GM10847 (cell line): ENCODE results near the gene DAGLA.
A peak's percentile ranks its signal among the peaks of the same experiment; 100 is the strongest.

ENCODE experiments used
- POLR2A ChIP-seq: IDR thresholded peaks from 2 replicates; pipeline ENCODE4 v1.6.1; 2011; ENCODE audit not compliant: insufficient read length; ENCODE audit errors: extremely low read depth

DAGLA gene

DNA sequence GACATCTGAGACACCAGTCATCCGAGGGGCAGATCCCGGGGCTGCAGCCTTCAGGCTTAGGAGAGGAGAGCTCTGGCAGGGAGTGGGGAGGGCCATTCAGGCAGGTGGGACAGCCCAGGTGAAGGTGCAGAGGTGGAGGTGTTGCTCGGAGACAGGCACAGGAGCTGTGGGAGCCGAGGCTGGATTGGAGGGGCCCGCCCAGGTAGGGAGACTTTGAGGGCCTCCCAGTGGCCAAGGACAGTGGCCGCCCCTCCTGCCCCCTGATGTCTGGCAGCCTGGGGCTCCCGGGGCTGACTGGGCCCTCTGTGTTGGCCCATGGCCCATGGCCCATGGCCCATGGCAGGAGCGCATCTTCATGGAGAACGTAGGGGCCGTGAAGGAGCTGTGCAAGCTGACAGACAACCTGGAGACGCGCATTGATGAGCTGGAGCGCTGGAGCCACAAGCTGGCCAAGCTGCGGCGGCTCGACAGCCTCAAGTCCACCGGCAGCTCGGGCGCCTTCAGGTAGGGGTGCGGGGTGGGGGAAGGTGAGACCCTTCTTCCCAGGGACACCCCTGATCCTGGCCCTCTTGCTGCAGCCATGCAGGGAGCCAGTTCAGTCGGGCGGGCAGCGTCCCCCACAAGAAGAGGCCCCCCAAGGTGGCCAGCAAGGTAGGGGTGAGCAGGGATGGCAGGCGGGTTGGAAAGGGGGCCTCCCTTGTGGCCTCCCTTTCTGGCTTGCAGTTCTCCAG lies 98.9 kb downstream of the DAGLA start:
- no peak for TF ChIP-seq POLR2A

DNA sequence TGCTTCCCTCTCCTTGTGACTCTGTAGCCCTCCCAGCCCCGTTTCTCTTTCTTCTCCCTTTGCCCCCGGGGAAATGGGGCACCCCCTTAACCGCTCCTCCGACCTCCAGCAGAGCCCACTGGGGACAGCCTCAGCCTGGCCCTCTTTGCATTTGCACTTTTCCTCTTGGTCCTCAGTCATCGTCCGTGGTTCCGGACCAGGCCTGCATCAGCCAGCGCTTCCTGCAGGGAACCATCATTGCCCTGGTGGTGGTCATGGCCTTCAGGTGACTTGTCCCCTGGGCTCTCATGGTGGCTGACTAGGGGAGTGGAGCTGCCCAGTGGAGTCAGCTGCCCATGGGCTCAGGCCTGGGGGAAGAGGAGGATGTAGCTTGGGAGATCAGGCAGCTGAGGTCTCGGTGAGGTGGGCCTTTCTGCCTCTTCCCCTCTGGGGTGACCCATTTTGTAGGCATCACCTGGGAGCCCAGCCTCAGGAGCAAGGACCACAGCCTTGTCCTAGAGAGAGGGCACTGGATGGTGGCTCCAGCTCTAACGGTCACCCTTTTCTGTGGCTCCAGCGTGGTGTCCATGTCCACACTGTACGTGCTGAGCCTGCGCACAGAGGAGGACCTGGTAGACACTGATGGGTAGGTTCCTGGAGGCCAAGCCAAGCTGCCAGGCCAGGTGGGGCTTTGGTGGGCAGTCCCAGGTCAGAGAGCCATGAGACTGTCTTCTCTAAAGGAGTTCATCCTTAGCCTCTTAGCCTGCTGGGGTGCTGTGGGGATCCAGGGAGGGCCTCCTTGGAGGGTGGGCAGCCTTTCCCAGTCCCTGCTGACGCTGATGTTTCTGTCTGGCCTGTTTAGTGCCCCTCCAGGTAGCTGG lies 99.7 kb downstream of the DAGLA start:
- TF ChIP-seq POLR2A = no peak

DNA sequence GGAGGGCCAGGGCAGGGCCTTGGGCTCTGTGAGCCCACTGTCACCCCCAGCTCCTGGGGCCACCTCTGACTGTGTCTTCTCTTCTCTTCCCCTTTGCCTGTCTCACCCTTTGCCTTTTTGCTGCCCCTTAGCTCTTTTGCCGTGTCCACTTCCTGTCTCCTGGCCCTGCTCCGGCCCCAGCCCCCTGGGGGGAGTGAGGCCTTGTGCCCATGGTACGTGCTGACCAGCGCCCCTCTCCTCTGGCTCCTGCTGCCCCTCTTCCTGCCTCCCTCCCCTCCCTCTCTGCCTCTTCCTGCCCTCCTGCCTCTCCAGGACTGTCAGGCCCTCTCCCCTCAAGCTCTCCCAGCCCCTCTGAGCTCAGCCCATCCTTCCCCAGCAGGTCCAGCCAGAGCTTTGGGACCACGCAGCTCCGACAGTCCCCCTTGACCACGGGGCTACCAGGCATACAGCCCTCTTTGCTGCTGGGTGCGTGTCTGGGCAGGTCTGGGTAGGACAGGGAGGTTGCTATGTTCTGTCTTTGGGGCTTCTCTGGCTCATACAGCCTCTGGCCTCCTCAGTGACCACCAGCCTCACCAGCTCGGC lies 100.5 kb downstream of the DAGLA start:
- TF ChIP-seq POLR2A = no peak

DNA sequence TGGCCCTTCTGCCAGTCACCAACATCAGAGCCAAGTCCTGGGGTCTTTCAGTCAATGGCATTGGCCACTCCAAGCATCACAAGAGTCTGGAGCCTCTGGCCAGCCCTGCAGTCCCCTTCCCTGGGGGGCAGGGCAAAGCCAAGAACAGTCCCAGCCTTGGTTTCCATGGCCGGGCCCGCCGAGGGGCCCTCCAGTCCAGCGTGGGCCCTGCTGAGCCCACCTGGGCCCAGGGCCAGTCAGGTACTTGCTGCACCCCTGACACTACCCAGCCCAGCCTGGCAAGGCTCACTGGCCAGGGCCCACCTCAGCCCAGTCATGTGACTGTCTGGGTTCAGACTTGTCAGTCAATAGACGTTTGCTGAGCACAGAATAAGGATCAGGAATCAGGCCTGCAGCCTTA lies 101.4 kb downstream of the DAGLA start:
- no peak for TF ChIP-seq POLR2A

DNA sequence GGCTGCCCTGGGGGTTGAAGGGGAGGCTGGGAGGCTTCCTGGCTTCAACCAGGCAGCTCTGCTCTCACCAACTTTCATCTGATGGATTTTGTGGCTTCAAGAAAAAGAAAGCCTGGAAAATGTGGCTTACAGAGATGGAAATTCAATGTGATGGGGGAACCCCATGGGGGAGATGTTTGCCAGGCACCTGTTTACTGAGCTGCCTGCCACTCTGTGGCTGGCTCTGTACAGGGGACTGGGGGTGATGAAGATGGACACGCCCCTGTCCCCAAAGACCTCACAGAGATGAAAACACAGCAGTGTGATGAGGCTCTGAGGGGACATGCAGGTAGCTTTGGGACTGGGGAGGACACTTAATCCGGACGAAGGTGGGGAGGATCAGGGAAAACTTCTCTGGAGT lies 102.1 kb downstream of the DAGLA start:
- TF ChIP-seq POLR2A = no peak

DNA sequence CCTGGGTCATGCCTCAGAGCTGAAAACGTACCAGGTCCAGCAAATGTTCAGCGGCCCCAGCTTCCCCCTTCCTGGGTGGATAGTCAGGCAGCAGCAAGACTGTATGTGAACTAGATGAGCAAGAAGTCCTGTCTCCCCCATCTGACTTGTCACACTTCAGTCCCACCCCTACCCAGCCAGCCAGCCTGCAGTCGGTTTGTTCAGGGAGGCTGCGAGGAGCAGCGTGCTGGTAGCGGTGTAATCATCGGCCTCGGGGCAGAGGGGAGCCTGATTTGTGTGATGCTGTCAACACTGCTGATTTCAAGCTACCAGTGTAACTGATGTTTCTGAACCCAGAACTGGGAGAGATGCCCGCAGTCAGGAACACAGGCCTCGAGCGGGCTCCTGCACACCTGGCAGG lies 102.7 kb downstream of the DAGLA start:
- TF ChIP-seq POLR2A = no peak

DNA sequence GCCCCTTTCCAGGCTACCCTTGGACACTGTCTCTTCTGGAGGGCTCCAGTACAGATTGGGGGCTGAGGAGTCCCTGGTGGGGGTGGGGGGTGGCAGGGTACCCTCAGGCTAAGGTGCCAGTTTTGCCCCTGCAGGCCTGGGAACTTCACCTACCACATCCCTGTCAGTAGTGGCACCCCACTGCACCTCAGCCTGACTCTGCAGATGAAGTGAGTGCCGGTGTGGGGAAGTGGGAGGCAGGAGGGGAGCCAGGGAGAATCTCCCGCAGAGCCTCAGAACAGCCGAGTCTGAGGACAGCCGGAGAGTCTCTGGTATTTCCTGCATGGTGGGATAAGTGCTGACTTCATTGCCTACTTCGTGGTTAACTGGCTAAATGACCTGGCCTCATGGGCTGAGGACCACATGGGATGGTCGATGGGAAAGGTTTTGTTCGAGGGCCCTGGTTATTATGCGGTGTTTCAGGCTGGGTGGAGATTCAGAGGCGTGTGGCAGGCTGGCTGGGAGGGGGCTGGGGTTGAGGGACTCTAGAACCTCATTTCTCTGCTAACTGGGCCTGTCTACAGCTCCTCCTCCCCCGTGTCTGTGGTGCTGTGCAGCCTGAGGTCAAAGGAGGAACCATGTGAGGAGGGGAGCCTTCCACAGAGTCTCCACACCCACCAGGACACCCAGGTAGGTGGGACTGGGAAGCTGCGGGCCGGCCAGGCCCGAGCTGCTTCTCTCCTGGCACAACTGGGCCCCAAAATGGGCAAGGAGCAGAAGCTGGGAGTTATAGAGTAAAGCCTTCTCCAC lies 103.7 kb downstream of the DAGLA start:
- no peak for TF ChIP-seq POLR2A

DNA sequence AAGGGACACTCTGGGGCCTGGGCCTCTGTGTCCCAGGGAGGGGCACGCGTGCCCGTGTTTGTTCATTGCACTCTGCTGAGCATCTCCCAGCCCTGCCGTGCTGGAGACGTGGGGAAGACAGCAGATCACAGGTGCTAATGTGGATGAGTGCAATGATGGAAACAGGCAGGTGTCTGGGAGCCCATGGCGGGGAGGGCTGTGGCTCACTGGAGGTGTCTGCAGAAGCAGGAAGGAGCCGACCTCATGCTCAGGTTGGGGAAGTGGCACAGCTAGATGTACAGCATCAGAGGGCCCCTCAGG lies 104.3 kb downstream of the DAGLA start:
- TF ChIP-seq POLR2A = no peak

DNA sequence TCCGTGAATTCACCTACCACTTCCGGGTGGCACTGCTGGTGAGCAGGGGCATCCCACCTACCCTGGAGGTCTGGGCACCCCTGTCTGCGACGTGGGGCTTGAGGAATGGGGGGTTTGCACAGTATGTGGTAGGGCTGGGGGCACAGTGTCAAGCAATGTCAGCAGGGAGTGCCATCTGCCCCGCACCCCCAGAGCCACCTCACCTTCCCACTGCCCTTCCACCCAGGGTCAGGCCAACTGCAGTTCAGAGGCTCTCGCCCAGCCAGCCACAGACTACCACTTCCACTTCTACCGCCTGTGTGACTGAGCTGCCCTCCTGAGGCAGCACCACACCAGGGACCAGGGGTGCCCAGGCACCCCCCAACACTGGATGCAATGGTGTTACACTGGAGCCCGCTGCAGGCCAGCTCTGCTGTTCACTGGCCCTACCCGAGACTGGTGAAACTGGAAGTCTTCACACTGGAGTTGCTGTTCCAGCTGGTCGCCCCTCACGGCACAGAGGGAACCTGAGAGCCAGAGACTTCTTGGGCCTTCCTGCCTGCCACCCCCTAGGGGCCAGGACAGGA lies 105.7 kb downstream of the DAGLA start:
- no peak for TF ChIP-seq POLR2A

DNA sequence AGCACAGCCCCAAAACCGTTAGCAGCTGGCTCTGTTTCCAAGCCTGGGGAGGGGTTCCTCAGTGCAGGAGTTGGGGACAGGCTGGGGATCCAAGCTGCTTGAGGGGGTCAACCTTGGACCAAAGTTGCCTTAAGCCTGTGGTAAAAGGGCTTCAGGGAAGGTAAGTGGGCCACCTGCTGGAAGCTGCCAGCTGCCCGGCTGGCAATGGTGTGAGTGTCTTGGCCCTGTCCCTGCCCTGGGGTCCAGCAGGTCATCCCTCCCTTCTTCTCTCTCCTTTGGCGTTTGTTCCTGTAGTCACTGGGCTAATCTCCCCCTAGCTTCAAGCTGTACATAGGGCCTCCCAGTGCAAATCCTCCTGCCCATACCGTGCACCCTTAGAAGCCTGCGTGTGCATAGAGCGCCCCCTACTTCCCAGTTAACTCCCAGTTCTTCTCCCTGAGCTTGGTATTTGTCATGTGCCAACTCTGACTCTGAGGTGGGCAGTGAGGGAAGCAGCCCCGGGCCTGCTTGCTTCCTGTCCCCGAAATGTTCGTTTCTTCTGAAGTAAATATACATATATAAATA lies 107.8 kb downstream of the DAGLA start:
- TF ChIP-seq POLR2A = no peak

DNA sequence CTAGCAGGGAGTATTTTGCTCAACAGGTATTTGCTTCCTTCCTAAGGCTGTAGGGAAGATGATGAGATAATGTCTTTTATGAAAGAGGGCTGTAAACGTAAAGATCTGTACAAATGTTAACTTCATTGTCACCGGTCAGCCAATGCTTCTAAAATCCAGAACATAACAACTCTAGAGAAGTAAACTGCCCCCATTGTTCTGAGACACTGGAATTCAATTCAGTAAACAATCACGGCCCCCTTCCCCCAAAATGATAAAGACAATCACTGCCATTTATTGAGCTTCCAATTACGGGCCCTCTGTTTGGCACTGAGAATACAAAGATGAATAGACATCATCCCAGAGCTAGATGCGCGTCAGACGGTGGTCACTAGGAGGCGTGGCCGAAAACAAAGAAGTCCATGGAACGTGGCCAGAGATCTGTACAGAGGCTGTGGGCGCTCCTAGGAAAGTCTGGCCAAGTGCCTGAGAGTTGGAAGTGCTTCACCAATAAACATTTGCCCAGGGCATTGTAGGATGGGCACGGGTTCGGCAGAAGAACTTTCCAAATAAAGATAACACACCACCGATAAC lies 111.6 kb downstream of the DAGLA start:
- no peak for TF ChIP-seq POLR2A

DNA sequence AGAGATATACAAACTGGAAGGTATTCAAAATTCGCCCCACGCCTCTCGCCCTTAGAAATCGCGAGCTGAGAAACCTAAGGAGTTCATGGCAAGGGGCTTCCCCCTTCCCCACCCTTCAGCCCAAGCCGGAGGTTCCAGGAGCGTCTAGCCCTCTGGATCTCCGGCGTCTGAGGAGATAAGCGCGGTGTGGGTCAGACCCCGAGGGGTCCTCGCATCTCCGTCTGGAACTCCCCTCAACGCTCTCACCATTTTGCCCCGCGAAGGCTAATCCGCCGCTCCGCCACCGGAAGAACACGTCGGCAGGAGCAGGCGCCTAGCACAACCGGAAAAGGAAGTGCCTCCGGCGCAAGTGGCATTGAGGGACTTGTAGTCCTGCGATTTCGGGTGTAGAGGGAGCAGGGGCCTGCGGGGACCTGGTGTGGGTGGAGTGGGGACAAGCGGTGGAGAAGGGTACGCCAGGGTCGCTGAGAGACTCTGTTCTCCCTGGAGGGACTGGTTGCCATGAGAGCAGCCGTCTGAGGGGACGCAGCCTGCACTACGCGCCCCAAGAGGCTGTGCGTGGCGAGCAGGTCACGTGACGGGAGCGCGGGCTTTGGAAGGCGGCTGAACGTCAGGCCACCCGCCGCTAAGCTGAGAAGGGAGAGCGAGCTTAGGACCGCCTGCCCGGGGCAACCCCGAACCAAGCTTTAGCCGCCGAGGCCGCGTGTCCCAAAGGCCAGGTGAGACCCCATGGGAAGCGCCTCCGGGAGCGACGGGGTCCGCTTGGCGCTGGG lies 112.3 kb downstream of the DAGLA start, which contains the start of the genes FEN1 and TMEM258:
Gene FEN1, plus strand, starts transcription at position 602 of the 773 bp plus-strand sequence. CDS start 2,451 bp downstream, outside the sequence.
Gene TMEM258, minus strand, starts transcription at position 290 of the 773 bp plus-strand sequence. Its CDS starts 41 bp downstream, at position 249.
- TF ChIP-seq POLR2A = peak; percentile 78

DNA sequence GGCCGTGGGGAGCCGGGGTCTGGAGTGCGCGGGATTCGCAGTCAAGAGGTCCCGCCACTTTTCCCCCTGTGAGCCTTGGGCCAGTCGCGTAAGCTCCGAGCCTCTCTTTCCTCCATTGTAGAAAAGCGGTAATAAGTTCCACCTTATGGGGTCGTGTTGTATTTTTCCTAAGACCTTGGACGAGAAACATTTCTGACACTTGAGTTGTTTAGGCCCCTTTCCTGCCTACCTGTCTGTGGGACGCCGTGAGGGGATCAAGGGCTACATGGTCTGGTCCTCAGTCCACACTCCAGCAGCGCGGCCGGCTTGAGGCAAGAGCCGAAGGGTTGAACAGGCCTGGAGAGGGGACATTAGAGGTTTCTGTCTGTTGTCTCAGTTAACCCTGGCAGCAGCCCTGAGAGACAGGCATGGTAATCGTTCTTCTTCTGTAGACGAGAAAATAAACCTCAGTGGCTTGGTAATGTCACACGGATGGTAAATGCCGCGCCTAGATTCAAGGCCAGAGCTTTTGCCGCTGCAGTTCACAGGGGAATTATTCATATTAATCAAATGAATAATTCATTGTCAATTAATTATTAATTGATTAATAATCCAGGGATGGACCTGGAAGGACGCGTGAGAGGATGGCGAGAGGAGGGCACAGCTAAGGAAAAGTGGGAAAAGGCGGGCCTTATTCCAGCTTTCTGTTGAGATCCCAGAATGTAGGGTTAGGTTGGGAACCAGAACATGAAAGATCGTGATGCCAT lies 113.1 kb downstream of the DAGLA start:
- TF ChIP-seq POLR2A = no peak
